ENCODE data around the gene PARVA. TPM values are rescaled to one million over a fixed set of nuclear protein-coding genes. Genes with fewer than 3 reads are reported as not detected.
A peak's percentile ranks its signal among the peaks of the same experiment; 100 is the strongest.

Gene PARVA
- total RNA-seq, 4 donors from 2014 or later: 64.2 to 85.0 (median 70.5) TPM

- H3K36me3 ChIP-seq: peaks cover 0 to 6% (median 0%) of the 10 kb centered on the region in 3 donors
- no peak for DNase-seq (ENCODE audit: low spot score in 2 of 2)
- TF ChIP-seq POLR2A (IDR thresholded peaks at IDR 0.05) (no peak), EP300 (IDR thresholded peaks at IDR 0.05) (peak in 1 of 2 donors; percentile 29)
- no peaks in the 10 kb centered on the region for H3K27me3 ChIP-seq
- peak overlapping the region; percentile 33 to 88 (median 78) for H3K27ac ChIP-seq
- peaks cover 0 to 74% (median 23%) of the 10 kb centered on the region in 4 donors for H3K4me1 ChIP-seq
- peaks cover 0 to 11% (median 0%) of the 10 kb centered on the region in 4 donors for H3K9me3 ChIP-seq
- 25 to 40% methylated on average over 5 of the region's 5 CpGs for WGBS, 2 donors
- no peak overlapping the region for H3K4me3 ChIP-seq
Measured at GRCh38 chr11:12397931-12398334, 20.6 kb downstream of the PARVA start.

- DNase-seq (ENCODE audit: low spot score in 2 of 2): no peak
- peak overlapping the region in 3 of 4 donors; percentile 71 to 88 (median 85) for H3K27ac ChIP-seq
- peaks cover 0 to 87% (median 34%) of the 10 kb centered on the region in 4 donors for H3K4me1 ChIP-seq
- peaks cover 0 to 4% (median 0%) of the 10 kb centered on the region in 4 donors for H3K9me3 ChIP-seq
- no peaks in the 10 kb centered on the region for H3K27me3 ChIP-seq
- H3K36me3 ChIP-seq: no peaks in the 10 kb centered on the region
- H3K4me3 ChIP-seq: no peak overlapping the region
- TF ChIP-seq POLR2A (IDR thresholded peaks at IDR 0.05) (no peak), EP300 (IDR thresholded peaks at IDR 0.05) (no peak), CTCF (IDR thresholded peaks at IDR 0.05) (no peak)
Measured at GRCh38 chr11:12399355-12399754, 22.0 kb downstream of the PARVA start.

GRCh38 chr11:12402025-12402424, 24.7 kb downstream of the PARVA start:
- no peaks in the 10 kb centered on the region for H3K9me3 ChIP-seq
- 76 to 82% methylated on average over 4 of the region's 4 CpGs for WGBS, 2 donors
- TF ChIP-seq POLR2A (IDR thresholded peaks at IDR 0.05) (no peak), EP300 (IDR thresholded peaks at IDR 0.05) (no peak), CTCF (IDR thresholded peaks at IDR 0.05) (no peak)
- no peak for DNase-seq (ENCODE audit: low spot score in 2 of 2)
- H3K4me3 ChIP-seq: no peak overlapping the region
- H3K4me1 ChIP-seq: peaks cover 0 to 79% (median 35%) of the 10 kb centered on the region in 4 donors
- no peaks in the 10 kb centered on the region for H3K27me3 ChIP-seq
- peak overlapping the region in 3 of 4 donors; percentile 14 to 85 (median 82) for H3K27ac ChIP-seq
- H3K36me3 ChIP-seq: no peaks in the 10 kb centered on the region

GRCh38 chr11:12402691-12403120, 25.3 kb downstream of the PARVA start:
- no peak for DNase-seq (ENCODE audit: low spot score in 2 of 2)
- 36 to 46% methylated on average over 8 of the region's 8 CpGs for WGBS, 2 donors
- Histone ChIP-seq H3K4me1 (peaks cover 0 to 76% (median 32%) of the 10 kb centered on the region in 4 donors), H3K27ac (peak overlapping the region; percentile 17 to 85 (median 59)), H3K4me3 (no peak overlapping the region), H3K27me3 (no peaks in the 10 kb centered on the region), H3K9me3 (no peaks in the 10 kb centered on the region), H3K36me3 (no peaks in the 10 kb centered on the region)
- no peak for TF ChIP-seq EP300 (IDR thresholded peaks at IDR 0.05)
- TF ChIP-seq POLR2A (IDR thresholded peaks at IDR 0.05): no peak

- no peaks in the 10 kb centered on the region for H3K9me3 ChIP-seq
- H3K4me3 ChIP-seq: no peak overlapping the region
- no peak for DNase-seq (ENCODE audit: low spot score in 2 of 2)
- peak overlapping the region; percentile 17 to 85 (median 59) for H3K27ac ChIP-seq
- WGBS, 2 donors: 52 to 64% methylated on average over 3 of the region's 3 CpGs
- no peak for TF ChIP-seq CTCF (IDR thresholded peaks at IDR 0.05)
- no peak for TF ChIP-seq POLR2A (IDR thresholded peaks at IDR 0.05)
- no peak for TF ChIP-seq EP300 (IDR thresholded peaks at IDR 0.05)
- peaks cover 0 to 76% (median 28%) of the 10 kb centered on the region in 4 donors for H3K4me1 ChIP-seq
- no peaks in the 10 kb centered on the region for H3K36me3 ChIP-seq
- no peaks in the 10 kb centered on the region for H3K27me3 ChIP-seq
Measured at GRCh38 chr11:12403122-12403996, 26.0 kb downstream of the PARVA start.

- H3K4me3 ChIP-seq: no peak overlapping the region
- peaks cover 0 to 76% (median 30%) of the 10 kb centered on the region in 4 donors for H3K4me1 ChIP-seq
- no peak for TF ChIP-seq CTCF (IDR thresholded peaks at IDR 0.05)
- no peak for TF ChIP-seq EP300 (IDR thresholded peaks at IDR 0.05)
- TF ChIP-seq POLR2A (IDR thresholded peaks at IDR 0.05): no peak
- 30 to 33% methylated on average over 2 of the region's 2 CpGs for WGBS, 2 donors
- H3K36me3 ChIP-seq: no peaks in the 10 kb centered on the region
- peak overlapping the region in 2 of 4 donors; percentile 82 to 85 for H3K27ac ChIP-seq
- no peak for DNase-seq (ENCODE audit: low spot score in 2 of 2)
- no peaks in the 10 kb centered on the region for H3K27me3 ChIP-seq
- H3K9me3 ChIP-seq: no peaks in the 10 kb centered on the region
Measured at GRCh38 chr11:12403997-12404350, 26.6 kb downstream of the PARVA start.
